Measurements from ENCODE around the gene C3orf33.
A peak's percentile ranks its signal among the peaks of the same experiment; 100 is the strongest.

Gene C3orf33

DNA sequence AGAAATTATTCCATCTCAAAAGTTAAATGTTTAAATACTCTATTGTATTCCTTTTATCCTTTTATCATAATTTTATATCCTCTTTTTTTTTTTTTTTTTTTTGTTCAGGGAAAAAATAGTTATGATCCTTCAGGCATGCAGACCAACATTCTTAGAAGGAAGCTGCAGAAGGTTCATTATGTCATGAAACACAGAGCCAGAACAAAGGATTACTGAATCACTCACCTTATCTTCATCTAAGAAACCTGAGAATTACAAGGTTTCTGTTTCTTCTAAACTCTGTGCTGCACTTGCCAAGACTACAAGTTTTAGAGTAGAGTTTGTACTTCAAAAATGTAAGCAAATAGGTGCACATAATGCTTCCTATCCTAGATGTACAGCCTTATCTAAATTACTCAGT is 64.5 kb downstream of the C3orf33 start:
- no peak for DNase-seq (ENCODE audit: low read depth)
- TF ChIP-seq, protein P1, sequence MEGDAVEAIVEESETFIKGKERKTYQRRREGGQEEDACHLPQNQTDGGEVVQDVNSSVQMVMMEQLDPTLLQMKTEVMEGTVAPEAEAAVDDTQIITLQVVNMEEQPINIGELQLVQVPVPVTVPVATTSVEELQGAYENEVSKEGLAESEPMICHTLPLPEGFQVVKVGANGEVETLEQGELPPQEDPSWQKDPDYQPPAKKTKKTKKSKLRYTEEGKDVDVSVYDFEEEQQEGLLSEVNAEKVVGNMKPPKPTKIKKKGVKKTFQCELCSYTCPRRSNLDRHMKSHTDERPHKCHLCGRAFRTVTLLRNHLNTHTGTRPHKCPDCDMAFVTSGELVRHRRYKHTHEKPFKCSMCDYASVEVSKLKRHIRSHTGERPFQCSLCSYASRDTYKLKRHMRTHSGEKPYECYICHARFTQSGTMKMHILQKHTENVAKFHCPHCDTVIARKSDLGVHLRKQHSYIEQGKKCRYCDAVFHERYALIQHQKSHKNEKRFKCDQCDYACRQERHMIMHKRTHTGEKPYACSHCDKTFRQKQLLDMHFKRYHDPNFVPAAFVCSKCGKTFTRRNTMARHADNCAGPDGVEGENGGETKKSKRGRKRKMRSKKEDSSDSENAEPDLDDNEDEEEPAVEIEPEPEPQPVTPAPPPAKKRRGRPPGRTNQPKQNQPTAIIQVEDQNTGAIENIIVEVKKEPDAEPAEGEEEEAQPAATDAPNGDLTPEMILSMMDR (IDR thresholded peaks at IDR 0.05; ENCODE audit: low read depth, low read length), result no peak
- TF ChIP-seq MYC (IDR thresholded peaks at IDR 0.05; ENCODE audit: low read depth, low read length) (no peak), POLR2A (IDR thresholded peaks at IDR 0.05; ENCODE audit: extremely low read depth, insufficient read length) (no peak)
- TF ChIP-seq, protein P2, sequence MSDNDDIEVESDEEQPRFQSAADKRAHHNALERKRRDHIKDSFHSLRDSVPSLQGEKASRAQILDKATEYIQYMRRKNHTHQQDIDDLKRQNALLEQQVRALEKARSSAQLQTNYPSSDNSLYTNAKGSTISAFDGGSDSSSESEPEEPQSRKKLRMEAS (IDR thresholded peaks at IDR 0.05; ENCODE audit: low read depth, low read length), result no peak
- no peak overlapping the region for H3K4me3 ChIP-seq (ENCODE audit: low read depth, low read length)

DNA sequence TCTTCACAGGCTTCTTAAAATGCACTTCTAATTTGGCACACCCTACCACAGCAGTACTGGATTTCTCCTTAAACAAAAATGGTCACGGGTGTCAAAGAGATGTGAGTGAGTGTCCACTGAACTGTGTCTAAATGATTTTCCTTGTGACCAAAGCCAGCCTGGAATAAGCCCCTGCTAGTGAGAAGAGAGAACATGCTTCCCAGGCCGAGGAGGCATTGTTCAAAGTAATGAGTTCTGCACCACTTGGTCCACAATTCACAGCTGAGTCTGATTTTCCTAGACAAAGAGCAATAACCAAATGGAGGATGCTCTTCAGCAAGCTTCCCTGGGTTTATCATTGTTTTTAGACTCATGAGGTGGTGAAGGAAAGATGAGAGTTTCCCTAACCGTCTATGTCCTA is 65.0 kb downstream of the C3orf33 start:
- no peak for DNase-seq (ENCODE audit: low read depth)
- no peak overlapping the region for H3K4me3 ChIP-seq (ENCODE audit: low read depth, low read length)
- TF ChIP-seq, protein P2 (IDR thresholded peaks at IDR 0.05; ENCODE audit: low read depth, low read length), result no peak
- TF ChIP-seq, protein P1 (IDR thresholded peaks at IDR 0.05; ENCODE audit: low read depth, low read length), result no peak

DNA sequence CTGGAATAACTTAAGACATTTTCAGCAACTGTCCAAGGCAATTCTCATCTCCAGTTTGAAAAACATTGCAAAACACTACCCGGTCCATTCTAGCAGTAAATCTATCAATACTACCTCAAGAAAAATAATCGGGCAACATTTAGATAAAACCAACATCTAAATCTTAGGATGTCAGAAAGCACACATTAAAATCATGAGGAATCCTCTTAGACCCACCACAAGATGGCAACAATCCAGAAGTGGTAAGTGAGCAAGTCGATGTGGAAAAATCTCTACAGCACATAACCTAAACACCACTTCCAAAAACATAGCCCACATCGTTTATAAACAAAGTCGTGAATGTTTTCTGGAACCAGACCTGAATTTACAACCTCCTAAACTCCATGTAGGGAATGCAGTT is 66.9 kb downstream of the C3orf33 start:
- DNase-seq (ENCODE audit: low read depth), result peak; percentile 25

DNA sequence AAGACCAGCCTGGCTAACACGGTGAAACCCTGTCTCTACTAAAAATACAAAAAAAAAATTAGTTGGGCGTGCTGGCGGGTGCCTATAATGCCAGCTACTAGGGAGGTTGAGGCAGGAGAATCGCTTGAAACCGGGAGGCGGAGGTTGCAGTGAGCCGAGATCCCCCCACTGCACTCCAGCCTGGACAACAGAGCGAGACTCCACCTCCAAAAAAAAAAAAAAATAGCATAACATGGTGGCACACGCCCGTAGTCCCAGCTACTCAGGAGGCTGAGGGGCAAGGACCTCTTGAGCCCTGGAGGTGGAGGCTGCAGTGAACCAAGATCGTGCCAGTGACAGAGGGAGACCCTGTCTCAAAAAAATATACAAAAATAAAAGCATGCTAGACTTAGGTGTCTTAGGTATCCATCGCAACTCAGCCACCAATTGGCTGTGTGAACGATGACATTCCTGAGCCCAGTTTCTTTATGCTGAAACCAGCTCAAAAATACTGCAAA is 67.5 kb downstream of the C3orf33 start:
- no peak for DNase-seq (ENCODE audit: low read depth)
- TF ChIP-seq POLR2A (IDR thresholded peaks at IDR 0.05; ENCODE audit: extremely low read depth, insufficient read length), result no peak
- TF ChIP-seq, protein P1 (IDR thresholded peaks at IDR 0.05; ENCODE audit: low read depth, low read length), result no peak
- TF ChIP-seq, protein P2 (IDR thresholded peaks at IDR 0.05; ENCODE audit: low read depth, low read length), result no peak
- no peak for TF ChIP-seq MYC (IDR thresholded peaks at IDR 0.05; ENCODE audit: low read depth, low read length)
- H3K4me3 ChIP-seq (ENCODE audit: low read depth, low read length), result no peak overlapping the region

More for the DNA sequence above, 66.9 kb downstream of the C3orf33 start:
- TF ChIP-seq POLR2A (IDR thresholded peaks at IDR 0.05; ENCODE audit: extremely low read depth, insufficient read length) (no peak), MYC (IDR thresholded peaks at IDR 0.05; ENCODE audit: low read depth, low read length) (no peak)
- TF ChIP-seq, protein P1 (IDR thresholded peaks at IDR 0.05; ENCODE audit: low read depth, low read length), result no peak
- TF ChIP-seq, protein P2 (IDR thresholded peaks at IDR 0.05; ENCODE audit: low read depth, low read length), result no peak
- no peak overlapping the region for H3K4me3 ChIP-seq (ENCODE audit: low read depth, low read length)

DNA sequence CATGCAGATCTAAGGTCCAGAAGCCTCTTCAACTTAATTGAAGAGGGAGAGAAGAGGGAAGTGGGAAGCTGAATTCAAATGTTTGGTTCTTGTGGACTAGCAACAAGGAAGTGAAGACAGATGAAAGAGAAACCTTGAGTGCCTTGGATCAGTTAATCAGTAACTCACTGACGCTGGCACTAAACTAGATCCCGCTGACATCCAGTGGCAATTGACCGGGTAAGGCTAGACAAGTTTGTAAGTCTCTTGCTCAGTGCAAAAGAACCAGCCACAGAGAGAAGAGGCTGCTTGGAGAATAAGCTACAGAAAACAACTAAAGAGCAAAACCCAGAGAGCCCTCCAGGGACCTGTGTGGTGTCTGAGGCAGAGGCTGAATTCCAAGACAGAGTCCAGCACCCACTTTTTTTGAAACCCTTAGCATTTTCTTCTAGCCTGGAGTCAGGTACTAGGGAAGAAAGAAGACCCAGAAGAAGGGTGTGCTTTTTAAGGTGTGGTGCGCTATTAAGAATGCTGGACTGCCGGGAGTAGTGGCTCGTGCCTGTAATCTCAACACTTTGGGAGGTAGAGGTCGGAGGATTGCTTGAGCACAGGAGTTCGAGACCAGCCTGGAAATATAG is 68.1 kb downstream of the C3orf33 start:
- no peak overlapping the region for H3K4me3 ChIP-seq (ENCODE audit: low read depth, low read length)
- TF ChIP-seq MYC (IDR thresholded peaks at IDR 0.05; ENCODE audit: low read depth, low read length) (no peak), POLR2A (IDR thresholded peaks at IDR 0.05; ENCODE audit: extremely low read depth, insufficient read length) (no peak)
- TF ChIP-seq, protein P2 (IDR thresholded peaks at IDR 0.05; ENCODE audit: low read depth, low read length), result no peak
- TF ChIP-seq, protein P1 (IDR thresholded peaks at IDR 0.05; ENCODE audit: low read depth, low read length), result no peak
- DNase-seq (ENCODE audit: low read depth), result peak; percentile 63
